Stimulated activated CD4-positive, alpha-beta T cell treated with anti-CD3 and anti-CD28 coated beads, Interleukin-1b, Interleukin-23, amount 100 ng/mL, for 48 hours (primary cell): ENCODE results near the gene RAB22A.

Experiments used
- DNase-seq: peaks from one replicate; pipeline ENCODE4 v3.0.0-alpha.2; 2020

Gene RAB22A

GRCh38 chr20:58309591-58310290 is at the start of gene RAB22A:
Gene RAB22A, plus strand, starts transcription at chr20:58309715. Its CDS starts 262 bp downstream, at chr20:58309977.
- peak; percentile 83 for DNase-seq

- DNase-seq = no peak
These were observed 49.5 kb upstream of the RAB22A start for GRCh38 chr20:58260006-58260405.

GRCh38 chr20:58261660-58262059 is 47.9 kb upstream of the RAB22A start:
- no peak for DNase-seq

GRCh38 chr20:58264271-58264670 is 45.2 kb upstream of the RAB22A start:
- DNase-seq = no peak

GRCh38 chr20:58267389-58268215 is 41.9 kb upstream of the RAB22A start:
- no peak for DNase-seq

GRCh38 chr20:58268421-58268821 is 41.1 kb upstream of the RAB22A start:
- DNase-seq = no peak

- DNase-seq = no peak
These were observed 40.4 kb upstream of the RAB22A start for GRCh38 chr20:58268936-58269619.

GRCh38 chr20:58271606-58272351 is 37.7 kb upstream of the RAB22A start:
- peak; percentile 66 for DNase-seq

- no peak for DNase-seq
These were observed 35.1 kb upstream of the RAB22A start for GRCh38 chr20:58274384-58274783.

GRCh38 chr20:58277107-58277506 is 32.4 kb upstream of the RAB22A start:
- DNase-seq = no peak

GRCh38 chr20:58277578-58278472 is 31.7 kb upstream of the RAB22A start:
- no peak for DNase-seq

GRCh38 chr20:58286729-58287128 is 22.8 kb upstream of the RAB22A start:
- no peak for DNase-seq

GRCh38 chr20:58287638-58288037 is 21.9 kb upstream of the RAB22A start:
- DNase-seq = no peak

GRCh38 chr20:58289143-58289542 is 20.4 kb upstream of the RAB22A start:
- no peak for DNase-seq

- DNase-seq = no peak
These were observed 16.1 kb upstream of the RAB22A start for GRCh38 chr20:58293453-58293852.

GRCh38 chr20:58294497-58295455 is 14.7 kb upstream of the RAB22A start:
- no peak for DNase-seq

- no peak for DNase-seq
These were observed 13.3 kb upstream of the RAB22A start for GRCh38 chr20:58296051-58296837.

- no peak for DNase-seq
These were observed 12.1 kb upstream of the RAB22A start for GRCh38 chr20:58297394-58297793.

- DNase-seq = no peak
These were observed 9.2 kb upstream of the RAB22A start for GRCh38 chr20:58300321-58300720.

GRCh38 chr20:58303547-58303946 is 6.0 kb upstream of the RAB22A start:
- no peak for DNase-seq
